Measurements from ENCODE around the gene ADGRD1. TPM values are rescaled to one million over a fixed set of nuclear protein-coding genes. Genes with fewer than 3 reads are reported as not detected.
"Not testable (repeated sequence)": the region's sequence is repeated elsewhere in the genome, so short reads cannot be mapped to it uniquely, and the experiment has no call there.

The ADGRD1 gene
- total RNA-seq, 1 donor from 2014 or later = 0.47 TPM

DNA sequence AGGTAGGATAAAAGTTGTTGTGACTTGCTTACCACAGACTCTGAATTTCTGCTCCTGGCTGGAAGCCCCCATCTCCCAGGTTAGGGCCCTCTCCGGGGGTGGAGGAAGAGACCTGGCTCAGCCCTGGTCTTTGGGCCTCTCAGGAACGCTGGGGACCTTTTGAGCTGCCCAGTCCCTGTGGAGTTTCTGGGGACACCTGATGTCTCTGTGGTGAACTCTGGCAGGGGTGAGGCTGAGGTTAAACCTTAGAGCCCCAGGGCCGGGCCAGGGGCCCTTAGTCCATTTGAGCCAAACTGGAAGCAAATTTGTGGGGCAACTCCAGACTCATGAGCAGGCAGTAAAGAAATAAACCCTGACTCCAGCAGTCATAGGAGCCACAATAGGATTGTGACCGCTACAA is 112.1 kb downstream of the ADGRD1 start:
- Mint-ChIP-seq H3K4me3 (no peak overlapping the region), H3K9me3 (no peaks in the 10 kb centered on the region), H3K27ac (no peak overlapping the region), H3K27me3 (peaks cover 9% of the 10 kb centered on the region), H3K36me3 (ENCODE audit: low read depth) (no peaks in the 10 kb centered on the region), H3K4me1 (peaks cover 5% of the 10 kb centered on the region)
- ATAC-seq (ENCODE audit: low read depth) (no peak), DNase-seq (no peak)
- ChIA-PET CTCF (no interaction called here), POLR2A (no interaction called here)
- intact Hi-C loops (cut with micrococcal nuclease) = no loop called here
- TF ChIP-seq CTCF (IDR thresholded peaks at IDR 0.05) = no peak

GRCh38 chr12:131066207-131066885 is 112.6 kb downstream of the ADGRD1 start:
- CTCF ChIA-PET = no interaction called here
- Mint-ChIP-seq H3K4me3 (no peak overlapping the region), H3K27me3 (peaks cover 8% of the 10 kb centered on the region), H3K36me3 (ENCODE audit: low read depth) (no peaks in the 10 kb centered on the region), H3K4me1 (peaks cover 5% of the 10 kb centered on the region), H3K9me3 (no peaks in the 10 kb centered on the region), H3K27ac (no peak overlapping the region)
- intact Hi-C loops (cut with micrococcal nuclease) = no loop called here
- ATAC-seq (ENCODE audit: low read depth) = no peak
- POLR2A ChIA-PET = no interaction called here
- no peak for TF ChIP-seq CTCF (IDR thresholded peaks at IDR 0.05)
- DNase-seq = peak; percentile 7

GRCh38 chr12:131066886-131067490 is 113.3 kb downstream of the ADGRD1 start:
- H3K27me3 Mint-ChIP-seq = peaks cover 8% of the 10 kb centered on the region
- no peak for TF ChIP-seq CTCF (IDR thresholded peaks at IDR 0.05)
- no peak overlapping the region for H3K4me3 Mint-ChIP-seq
- POLR2A ChIA-PET = no interaction called here
- H3K27ac Mint-ChIP-seq = no peak overlapping the region
- H3K36me3 Mint-ChIP-seq (ENCODE audit: low read depth) = no peaks in the 10 kb centered on the region
- CTCF ChIA-PET = no interaction called here
- peak; percentile 9 for DNase-seq
- peaks cover 5% of the 10 kb centered on the region for H3K4me1 Mint-ChIP-seq
- intact Hi-C loops (cut with micrococcal nuclease) = no loop called here
- ATAC-seq (ENCODE audit: low read depth) = no peak
- no peaks in the 10 kb centered on the region for H3K9me3 Mint-ChIP-seq

GRCh38 chr12:131067981-131068851 is 114.5 kb downstream of the ADGRD1 start:
- no peaks in the 10 kb centered on the region for H3K9me3 Mint-ChIP-seq
- peaks cover 5% of the 10 kb centered on the region for H3K4me1 Mint-ChIP-seq
- no peaks in the 10 kb centered on the region for H3K36me3 Mint-ChIP-seq (ENCODE audit: low read depth)
- H3K4me3 Mint-ChIP-seq = no peak overlapping the region
- H3K27ac Mint-ChIP-seq = no peak overlapping the region
- ATAC-seq (ENCODE audit: low read depth) (no peak), DNase-seq (no peak)
- no peak for TF ChIP-seq CTCF (IDR thresholded peaks at IDR 0.05)
- H3K27me3 Mint-ChIP-seq = peaks cover 6% of the 10 kb centered on the region
- ChIA-PET POLR2A (no interaction called here), CTCF (no interaction called here)
- intact Hi-C loops (cut with micrococcal nuclease) = no loop called here

DNA sequence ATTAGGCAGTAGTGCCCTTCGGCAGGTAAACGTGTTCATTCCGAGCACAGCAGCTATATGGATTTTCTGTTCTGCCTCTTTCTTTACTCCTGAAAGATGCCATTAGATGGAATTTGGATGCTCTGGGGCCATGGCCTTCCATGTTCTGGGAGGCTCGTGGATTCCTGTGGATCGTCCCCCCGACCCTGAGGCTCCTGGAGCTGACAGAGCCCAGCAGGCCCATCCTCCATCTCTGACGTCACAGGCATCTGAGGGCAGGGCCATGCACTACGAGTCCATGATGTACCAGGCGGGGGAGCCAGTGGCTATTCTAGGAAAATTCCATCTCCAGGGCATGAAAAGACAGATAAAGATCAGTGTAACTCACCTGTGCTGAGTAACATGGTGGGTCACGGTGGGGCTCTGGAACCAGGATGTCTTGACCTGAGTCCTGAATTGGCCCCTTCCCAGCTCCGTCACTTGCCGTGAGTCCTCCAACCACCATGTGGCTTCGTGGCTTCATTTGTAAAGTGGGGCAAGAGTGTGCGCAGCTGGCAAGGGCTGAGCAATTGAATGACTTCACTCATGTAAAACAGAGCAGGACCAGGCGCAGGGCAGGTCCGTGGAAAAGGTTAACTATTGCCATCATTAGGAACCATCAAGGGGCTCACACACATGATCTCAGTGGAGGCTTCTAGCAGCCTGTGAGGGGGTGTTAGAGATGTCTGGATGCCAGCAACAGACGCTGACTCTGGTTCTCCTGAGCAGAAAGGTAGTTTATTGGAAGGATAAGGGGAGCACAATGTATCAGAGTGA is 115.4 kb downstream of the ADGRD1 start:
- H3K27ac Mint-ChIP-seq; H3K27me3 Mint-ChIP-seq; CTCF ChIA-PET; H3K36me3 Mint-ChIP-seq (ENCODE audit: low read depth); intact Hi-C loops (cut with micrococcal nuclease); H3K4me3 Mint-ChIP-seq; POLR2A ChIA-PET; H3K4me1 Mint-ChIP-seq; DNase-seq; ATAC-seq (ENCODE audit: low read depth); H3K9me3 Mint-ChIP-seq: not testable (repeated sequence)

DNA sequence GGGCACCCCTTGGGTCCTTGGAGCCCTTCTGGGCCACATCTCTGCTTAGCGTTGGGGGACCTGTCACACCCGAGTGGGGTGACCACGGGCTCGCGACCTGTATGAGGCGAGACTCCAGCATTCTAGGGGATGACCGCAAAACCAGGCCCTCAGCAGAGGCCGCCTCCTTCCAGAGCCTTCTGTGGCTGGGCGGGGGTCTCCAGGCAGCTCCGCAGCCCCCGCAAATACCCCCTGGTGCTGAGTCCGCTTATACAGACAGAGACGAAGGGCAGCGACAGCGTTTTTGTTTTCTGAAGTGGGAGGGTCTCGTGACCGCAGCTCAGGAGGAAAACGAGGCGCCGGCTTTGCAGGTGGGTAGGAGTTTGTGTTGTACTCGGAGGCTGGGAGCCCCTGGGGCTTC is 116.4 kb downstream of the ADGRD1 start:
- intact Hi-C loops (cut with micrococcal nuclease); H3K9me3 Mint-ChIP-seq; H3K27ac Mint-ChIP-seq; CTCF ChIA-PET; ATAC-seq (ENCODE audit: low read depth); H3K4me3 Mint-ChIP-seq; POLR2A ChIA-PET; DNase-seq; H3K4me1 Mint-ChIP-seq; H3K36me3 Mint-ChIP-seq (ENCODE audit: low read depth); H3K27me3 Mint-ChIP-seq: not testable (repeated sequence)

DNA sequence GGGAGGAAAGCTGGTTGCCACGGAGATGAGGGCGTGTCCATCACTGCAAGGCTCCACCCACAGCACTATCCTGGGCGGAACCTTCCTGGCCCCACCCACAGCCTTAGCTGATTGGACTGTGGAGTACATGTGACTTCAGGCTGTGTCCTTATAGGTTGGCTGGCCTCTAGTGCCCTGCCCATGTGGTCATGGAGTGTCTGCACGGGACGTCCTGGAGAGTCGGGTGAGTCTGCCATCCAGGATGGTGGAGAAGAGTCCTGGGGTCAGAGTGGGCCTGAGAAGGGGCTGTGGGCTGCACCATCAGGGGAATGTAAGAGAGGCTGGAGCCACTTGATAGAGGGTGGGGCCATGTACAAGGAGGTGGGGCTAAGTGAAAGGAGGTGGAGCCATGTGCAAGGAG is 117.0 kb downstream of the ADGRD1 start:
- H3K27ac Mint-ChIP-seq; H3K4me3 Mint-ChIP-seq; H3K4me1 Mint-ChIP-seq; ATAC-seq (ENCODE audit: low read depth); H3K36me3 Mint-ChIP-seq (ENCODE audit: low read depth); CTCF ChIA-PET; H3K9me3 Mint-ChIP-seq; DNase-seq; POLR2A ChIA-PET; H3K27me3 Mint-ChIP-seq; intact Hi-C loops (cut with micrococcal nuclease): not testable (repeated sequence)

- DNase-seq; POLR2A ChIA-PET; H3K9me3 Mint-ChIP-seq; intact Hi-C loops (cut with micrococcal nuclease); ATAC-seq (ENCODE audit: low read depth); H3K4me3 Mint-ChIP-seq; H3K4me1 Mint-ChIP-seq; CTCF ChIA-PET; H3K27me3 Mint-ChIP-seq; H3K36me3 Mint-ChIP-seq (ENCODE audit: low read depth); H3K27ac Mint-ChIP-seq: not testable (repeated sequence)
Measured at GRCh38 chr12:131071234-131071820, 117.6 kb downstream of the ADGRD1 start.

All from activated B cell treated with CpG ODN at 0.5 μM for 24 hours (primary cell).